Hematopoietic multipotent progenitor cell treated with erythropoietin and hydrocortisone succinate and interleukin-3 and kit ligand, for 6 days (in vitro differentiated cells): ENCODE data around the gene PLEKHF1.
A peak's percentile ranks its signal among the peaks of the same experiment; 100 is the strongest.

Source experiments
- DNase-seq: peaks from one replicate; pipeline ENCODE4 v3.0.0-alpha.2; 2015

Gene PLEKHF1

GRCh38 chr19:29635963-29636362 is 29.3 kb upstream of the PLEKHF1 start:
- DNase-seq: no peak

- DNase-seq: no peak
These were observed 28.5 kb upstream of the PLEKHF1 start for GRCh38 chr19:29636553-29637360.

- no peak for DNase-seq
These were observed 26.2 kb upstream of the PLEKHF1 start for GRCh38 chr19:29639086-29639485.

- DNase-seq: no peak
These were observed 25.0 kb upstream of the PLEKHF1 start for GRCh38 chr19:29640231-29640630.

- DNase-seq: no peak
These were observed 23.7 kb upstream of the PLEKHF1 start for GRCh38 chr19:29641597-29641996.

GRCh38 chr19:29643361-29643935 is 21.8 kb upstream of the PLEKHF1 start:
- DNase-seq: no peak

- no peak for DNase-seq
These were observed 21.1 kb upstream of the PLEKHF1 start for GRCh38 chr19:29644210-29644609.

GRCh38 chr19:29645491-29645867 is 19.8 kb upstream of the PLEKHF1 start:
- DNase-seq: no peak

- DNase-seq: peak; percentile 88
These were observed 19.4 kb upstream of the PLEKHF1 start for GRCh38 chr19:29645911-29646310.

- DNase-seq: no peak
These were observed 14.4 kb upstream of the PLEKHF1 start for GRCh38 chr19:29650772-29651387.

- no peak for DNase-seq
These were observed 13.5 kb upstream of the PLEKHF1 start for GRCh38 chr19:29651622-29652394.

GRCh38 chr19:29653398-29653797 is 11.9 kb upstream of the PLEKHF1 start:
- DNase-seq: no peak

- no peak for DNase-seq
These were observed 9.5 kb upstream of the PLEKHF1 start for GRCh38 chr19:29655648-29656335.

GRCh38 chr19:29658221-29658991 is 6.9 kb upstream of the PLEKHF1 start:
- DNase-seq: no peak

GRCh38 chr19:29660835-29661234 is 4.4 kb upstream of the PLEKHF1 start:
- no peak for DNase-seq

GRCh38 chr19:29662278-29662603 is 3.0 kb upstream of the PLEKHF1 start:
- no peak for DNase-seq

- DNase-seq: no peak
These were observed 2.5 kb upstream of the PLEKHF1 start for GRCh38 chr19:29662604-29663404.

- DNase-seq: no peak
These were observed 1.2 kb upstream of the PLEKHF1 start for GRCh38 chr19:29663861-29664752.

GRCh38 chr19:29664753-29665214 is 477 bp upstream of the PLEKHF1 start:
- DNase-seq: no peak
